GM12878 (cell line): ENCODE data around the gene XPO6. TPM values are rescaled to one million over a fixed set of nuclear protein-coding genes. Genes with fewer than 3 reads are reported as not detected.

Experiments
- ASH2L ChIP-seq: fragments of 300-600, 200-600 bp; sonication (generic); IDR thresholded peaks from 2 replicates; pipeline ENCODE4 v1.6.1; 2017; ENCODE audit warnings: low read depth, mild to moderate bottlenecking, borderline replicate concordance
- CUX1 ChIP-seq: IDR thresholded peaks from 2 replicates; pipeline ENCODE4 v1.6.1; 2012; ENCODE audit warnings: improper control_type of control experiment, low read depth, low read length; ENCODE audit not compliant: insufficient replicate concordance
- IKZF2 ChIP-seq, 2 experiments: fragments of 450-650 bp; IDR thresholded peaks; 2 replicates each; pipeline ENCODE4 v1.6.1; 2017; ENCODE audit warnings: mild to moderate bottlenecking in 2 of 2, moderate library complexity in 2 of 2
- NR2C2 ChIP-seq: IDR thresholded peaks from 2 replicates; pipeline ENCODE4 v1.6.1; 2011; ENCODE audit warnings: borderline replicate concordance, low read depth; ENCODE audit not compliant: control insufficient read depth, insufficient read length
- SIX5 ChIP-seq: IDR thresholded peaks from 2 replicates; pipeline ENCODE4 v1.6.1; 2011; ENCODE audit warnings: mild to moderate bottlenecking, low read depth, low read length, moderate library complexity; ENCODE audit not compliant: severe bottlenecking
- TCF12 ChIP-seq: IDR thresholded peaks from 2 replicates; pipeline ENCODE4 v1.6.1; 2011; ENCODE audit warnings: low read depth, mild to moderate bottlenecking, low read length
- ZBTB33 ChIP-seq: fragments of 450-650 bp; IDR thresholded peaks from 2 replicates; pipeline ENCODE4 v1.6.1; 2017; ENCODE audit warnings: mild to moderate bottlenecking
- ZBTB40 ChIP-seq: fragments of 450-650 bp; IDR thresholded peaks from 2 replicates; pipeline ENCODE4 v1.6.1; 2016; ENCODE audit warnings: mild to moderate bottlenecking, moderate library complexity, borderline replicate concordance
- ZNF384 ChIP-seq: IDR thresholded peaks from 2 replicates; pipeline ENCODE4 v1.6.1; 2012; ENCODE audit warnings: low read depth, mild to moderate bottlenecking, low read length, improper control_type of control experiment, borderline replicate concordance
- polyA plus RNA-seq, 11 experiments: library from polyadenylated mRNA; depleted of rRNA in 4 of 11; unstranded in 6 of 11; stranded (reverse) in 5 of 11; fragments of >200 nt; fragmentation: Nextera tagmentation in 4 of 11; fragmentation: Illumina TruSeq in 1 of 11; extraction: Ambion mirVana in 4 of 11; extraction: Trizol in 1 of 11; gene quantifications; 1 replicate in 1 of 11; 2 replicates in 10 of 11; pipeline versions ENCODE4 v1.2.1 to v1.2.3, GENCODE V29; 2011 to 2016; ENCODE audit warnings: inconsistent platforms in 2 of 11, missing spikeins in 2 of 11, low read depth in 1 of 11
- total RNA-seq, 4 experiments: library from RNA; depleted of rRNA in 3 of 4; stranded (reverse); fragments of >200 nt in 3 of 4; fragmentation: Illumina TruSeq in 1 of 4; extraction: Trizol in 1 of 4; gene quantifications; 2 replicates each; pipeline versions ENCODE4 v1.2.1 to v1.2.3, GENCODE V29; 2013 to 2021

XPO6 gene
- total and polyA plus RNA-seq, 10 of the 15 experiments (the other 5 are each of a cell fraction or from before 2014, with no cell fraction given) = 9.9 to 246 (median 110) TPM

- TF ChIP-seq CUX1 (no peak), ZNF384 (no peak), ZBTB33 (no peak), TCF12 (no peak), ASH2L (no peak), NR2C2 (no peak), SIX5 (no peak), ZBTB40 (no peak), IKZF2 (IDR thresholded peaks at IDR 0.05) (no peak)
These were observed 147.6 kb downstream of the XPO6 start (continued) for GRCh38 chr16:28064150-28064549.
